Islet precursor cell (in vitro differentiated cells): ENCODE results near the gene PATE1.
"Not testable (repeated sequence)": the region's sequence is repeated elsewhere in the genome, so short reads cannot be mapped to it uniquely, and the experiment has no call there.

Experiments used
- DNase-seq: peaks from one replicate; pipeline ENCODE4 v3.0.0-alpha.2; 2018

PATE1 gene

GRCh38 chr11:125745979-125746378 lies at the start of gene PATE1:
Gene PATE1, plus strand, starts transcription at chr11:125746279. Its CDS starts 26 bp downstream, at chr11:125746305.
- DNase-seq, result no peak

- DNase-seq, result no peak
These were observed 45.0 kb upstream of the PATE1 start for GRCh38 chr11:125701018-125701610.

- DNase-seq, result no peak
These were observed 44.0 kb upstream of the PATE1 start for GRCh38 chr11:125701858-125702621.

GRCh38 chr11:125704686-125705085 lies 41.4 kb upstream of the PATE1 start:
- DNase-seq, result not testable (repeated sequence)

- no peak for DNase-seq
These were observed 25.3 kb upstream of the PATE1 start for GRCh38 chr11:125720781-125721180.

- DNase-seq, result no peak
These were observed 22.0 kb upstream of the PATE1 start for GRCh38 chr11:125724125-125724524.

GRCh38 chr11:125728969-125729368 lies 17.1 kb upstream of the PATE1 start:
- DNase-seq, result no peak

- DNase-seq, result no peak
These were observed 5.5 kb upstream of the PATE1 start for GRCh38 chr11:125740617-125741016.

GRCh38 chr11:125743681-125744080 lies 2.4 kb upstream of the PATE1 start:
- no peak for DNase-seq

- DNase-seq, result no peak
These were observed 4.5 kb downstream of the PATE1 start for GRCh38 chr11:125750629-125751028.

GRCh38 chr11:125756050-125756449 lies 10.0 kb downstream of the PATE1 start:
- no peak for DNase-seq

- DNase-seq, result no peak
These were observed 16.4 kb downstream of the PATE1 start for GRCh38 chr11:125762445-125762844.

GRCh38 chr11:125763483-125763882 lies 17.4 kb downstream of the PATE1 start:
- DNase-seq, result no peak

GRCh38 chr11:125766251-125766650 lies 20.2 kb downstream of the PATE1 start:
- no peak for DNase-seq

GRCh38 chr11:125768336-125769046 lies 22.4 kb downstream of the PATE1 start:
- DNase-seq, result no peak

GRCh38 chr11:125770583-125770982 lies 24.5 kb downstream of the PATE1 start:
- no peak for DNase-seq

- DNase-seq, result no peak
These were observed 26.9 kb downstream of the PATE1 start for GRCh38 chr11:125772834-125773505.

- no peak for DNase-seq
These were observed 27.4 kb downstream of the PATE1 start for GRCh38 chr11:125773516-125773915.

GRCh38 chr11:125777309-125777708 lies 31.2 kb downstream of the PATE1 start:
- DNase-seq, result no peak

- DNase-seq, result no peak
These were observed 32.6 kb downstream of the PATE1 start, which contains the start of gene PATE2 for GRCh38 chr11:125778728-125779127. Gene PATE2, minus strand, starts transcription at chr11:125778828. Its CDS starts 55 bp downstream, at chr11:125778773.

GRCh38 chr11:125784678-125785077 lies 38.6 kb downstream of the PATE1 start:
- no peak for DNase-seq

- no peak for DNase-seq
These were observed 41.7 kb downstream of the PATE1 start, which contains the start of gene PATE3 for GRCh38 chr11:125787827-125788226. Gene PATE3, plus strand, starts transcription at chr11:125788127. Its CDS starts 25 bp downstream, at chr11:125788152.

- no peak for DNase-seq
These were observed 44.7 kb downstream of the PATE1 start for GRCh38 chr11:125790825-125791224.
